ENCODE measurements around the gene DOCK6.

DNA sequence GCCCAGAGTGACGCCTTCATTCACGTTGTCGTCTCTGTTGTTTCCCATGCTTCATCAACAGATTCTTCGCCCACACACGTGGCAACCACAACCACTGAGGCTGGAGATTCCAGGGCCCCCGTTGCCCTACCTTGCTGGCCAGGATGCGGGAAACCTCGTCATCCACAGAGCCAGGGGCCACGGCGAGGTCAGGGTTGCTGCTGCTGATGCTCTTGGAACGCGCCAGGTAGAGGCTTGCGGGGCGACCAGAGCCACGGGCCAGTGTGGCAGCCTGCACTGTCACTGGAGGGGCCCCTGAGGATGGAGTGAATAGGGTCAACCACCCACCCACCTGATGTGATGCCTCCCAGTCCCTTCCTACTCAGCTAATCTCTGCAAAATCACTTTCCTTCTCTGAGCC lies 29.3 kb downstream of the DOCK6 start:
- no peak for TF ChIP-seq TARDBP (CRISPR knock-in tag; IDR thresholded peaks at IDR 0.05)
- TF ChIP-seq, protein P1, sequence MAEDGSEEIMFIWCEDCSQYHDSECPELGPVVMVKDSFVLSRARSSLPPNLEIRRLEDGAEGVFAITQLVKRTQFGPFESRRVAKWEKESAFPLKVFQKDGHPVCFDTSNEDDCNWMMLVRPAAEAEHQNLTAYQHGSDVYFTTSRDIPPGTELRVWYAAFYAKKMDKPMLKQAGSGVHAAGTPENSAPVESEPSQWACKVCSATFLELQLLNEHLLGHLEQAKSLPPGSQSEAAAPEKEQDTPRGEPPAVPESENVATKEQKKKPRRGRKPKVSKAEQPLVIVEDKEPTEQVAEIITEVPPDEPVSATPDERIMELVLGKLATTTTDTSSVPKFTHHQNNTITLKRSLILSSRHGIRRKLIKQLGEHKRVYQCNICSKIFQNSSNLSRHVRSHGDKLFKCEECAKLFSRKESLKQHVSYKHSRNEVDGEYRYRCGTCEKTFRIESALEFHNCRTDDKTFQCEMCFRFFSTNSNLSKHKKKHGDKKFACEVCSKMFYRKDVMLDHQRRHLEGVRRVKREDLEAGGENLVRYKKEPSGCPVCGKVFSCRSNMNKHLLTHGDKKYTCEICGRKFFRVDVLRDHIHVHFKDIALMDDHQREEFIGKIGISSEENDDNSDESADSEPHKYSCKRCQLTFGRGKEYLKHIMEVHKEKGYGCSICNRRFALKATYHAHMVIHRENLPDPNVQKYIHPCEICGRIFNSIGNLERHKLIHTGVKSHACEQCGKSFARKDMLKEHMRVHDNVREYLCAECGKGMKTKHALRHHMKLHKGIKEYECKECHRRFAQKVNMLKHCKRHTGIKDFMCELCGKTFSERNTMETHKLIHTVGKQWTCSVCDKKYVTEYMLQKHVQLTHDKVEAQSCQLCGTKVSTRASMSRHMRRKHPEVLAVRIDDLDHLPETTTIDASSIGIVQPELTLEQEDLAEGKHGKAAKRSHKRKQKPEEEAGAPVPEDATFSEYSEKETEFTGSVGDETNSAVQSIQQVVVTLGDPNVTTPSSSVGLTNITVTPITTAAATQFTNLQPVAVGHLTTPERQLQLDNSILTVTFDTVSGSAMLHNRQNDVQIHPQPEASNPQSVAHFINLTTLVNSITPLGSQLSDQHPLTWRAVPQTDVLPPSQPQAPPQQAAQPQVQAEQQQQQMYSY (CRISPR knock-in tag; IDR thresholded peaks at IDR 0.05), result no peak
- no peak for TF ChIP-seq ZKSCAN5 (CRISPR knock-in tag; IDR thresholded peaks at IDR 0.05)
- TF ChIP-seq ZFP1 (CRISPR knock-in tag; IDR thresholded peaks at IDR 0.05), result no peak
- no peak for TF ChIP-seq CEBPG (CRISPR knock-in tag; IDR thresholded peaks at IDR 0.05)
- TF ChIP-seq ZNF44 (CRISPR knock-in tag; IDR thresholded peaks at IDR 0.05), result no peak
- no peak for TF ChIP-seq YY1 (IDR thresholded peaks at IDR 0.05; ENCODE audit: insufficient read depth, insufficient replicate concordance, low read depth, low read length)
- no peak for TF ChIP-seq ZNF772 (CRISPR knock-in tag; IDR thresholded peaks at IDR 0.05)
- TF ChIP-seq, protein P2, sequence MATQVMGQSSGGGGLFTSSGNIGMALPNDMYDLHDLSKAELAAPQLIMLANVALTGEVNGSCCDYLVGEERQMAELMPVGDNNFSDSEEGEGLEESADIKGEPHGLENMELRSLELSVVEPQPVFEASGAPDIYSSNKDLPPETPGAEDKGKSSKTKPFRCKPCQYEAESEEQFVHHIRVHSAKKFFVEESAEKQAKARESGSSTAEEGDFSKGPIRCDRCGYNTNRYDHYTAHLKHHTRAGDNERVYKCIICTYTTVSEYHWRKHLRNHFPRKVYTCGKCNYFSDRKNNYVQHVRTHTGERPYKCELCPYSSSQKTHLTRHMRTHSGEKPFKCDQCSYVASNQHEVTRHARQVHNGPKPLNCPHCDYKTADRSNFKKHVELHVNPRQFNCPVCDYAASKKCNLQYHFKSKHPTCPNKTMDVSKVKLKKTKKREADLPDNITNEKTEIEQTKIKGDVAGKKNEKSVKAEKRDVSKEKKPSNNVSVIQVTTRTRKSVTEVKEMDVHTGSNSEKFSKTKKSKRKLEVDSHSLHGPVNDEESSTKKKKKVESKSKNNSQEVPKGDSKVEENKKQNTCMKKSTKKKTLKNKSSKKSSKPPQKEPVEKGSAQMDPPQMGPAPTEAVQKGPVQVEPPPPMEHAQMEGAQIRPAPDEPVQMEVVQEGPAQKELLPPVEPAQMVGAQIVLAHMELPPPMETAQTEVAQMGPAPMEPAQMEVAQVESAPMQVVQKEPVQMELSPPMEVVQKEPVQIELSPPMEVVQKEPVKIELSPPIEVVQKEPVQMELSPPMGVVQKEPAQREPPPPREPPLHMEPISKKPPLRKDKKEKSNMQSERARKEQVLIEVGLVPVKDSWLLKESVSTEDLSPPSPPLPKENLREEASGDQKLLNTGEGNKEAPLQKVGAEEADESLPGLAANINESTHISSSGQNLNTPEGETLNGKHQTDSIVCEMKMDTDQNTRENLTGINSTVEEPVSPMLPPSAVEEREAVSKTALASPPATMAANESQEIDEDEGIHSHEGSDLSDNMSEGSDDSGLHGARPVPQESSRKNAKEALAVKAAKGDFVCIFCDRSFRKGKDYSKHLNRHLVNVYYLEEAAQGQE (IDR thresholded peaks at IDR 0.05; ENCODE audit: borderline replicate concordance in 1 of 2, low read depth in 1 of 2, low read length in 2 of 2), result no peak
- no peak for TF ChIP-seq NCOA1 (CRISPR knock-in tag; IDR thresholded peaks at IDR 0.05)
- TF ChIP-seq, protein P3, sequence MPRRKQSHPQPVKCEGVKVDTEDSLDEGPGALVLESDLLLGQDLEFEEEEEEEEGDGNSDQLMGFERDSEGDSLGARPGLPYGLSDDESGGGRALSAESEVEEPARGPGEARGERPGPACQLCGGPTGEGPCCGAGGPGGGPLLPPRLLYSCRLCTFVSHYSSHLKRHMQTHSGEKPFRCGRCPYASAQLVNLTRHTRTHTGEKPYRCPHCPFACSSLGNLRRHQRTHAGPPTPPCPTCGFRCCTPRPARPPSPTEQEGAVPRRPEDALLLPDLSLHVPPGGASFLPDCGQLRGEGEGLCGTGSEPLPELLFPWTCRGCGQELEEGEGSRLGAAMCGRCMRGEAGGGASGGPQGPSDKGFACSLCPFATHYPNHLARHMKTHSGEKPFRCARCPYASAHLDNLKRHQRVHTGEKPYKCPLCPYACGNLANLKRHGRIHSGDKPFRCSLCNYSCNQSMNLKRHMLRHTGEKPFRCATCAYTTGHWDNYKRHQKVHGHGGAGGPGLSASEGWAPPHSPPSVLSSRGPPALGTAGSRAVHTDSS (CRISPR knock-in tag; conservative IDR thresholded peaks at IDR 0.05), result no peak
- no peak for TF ChIP-seq JUN (CRISPR knock-in tag; IDR thresholded peaks at IDR 0.05)
- TF ChIP-seq, protein P4, sequence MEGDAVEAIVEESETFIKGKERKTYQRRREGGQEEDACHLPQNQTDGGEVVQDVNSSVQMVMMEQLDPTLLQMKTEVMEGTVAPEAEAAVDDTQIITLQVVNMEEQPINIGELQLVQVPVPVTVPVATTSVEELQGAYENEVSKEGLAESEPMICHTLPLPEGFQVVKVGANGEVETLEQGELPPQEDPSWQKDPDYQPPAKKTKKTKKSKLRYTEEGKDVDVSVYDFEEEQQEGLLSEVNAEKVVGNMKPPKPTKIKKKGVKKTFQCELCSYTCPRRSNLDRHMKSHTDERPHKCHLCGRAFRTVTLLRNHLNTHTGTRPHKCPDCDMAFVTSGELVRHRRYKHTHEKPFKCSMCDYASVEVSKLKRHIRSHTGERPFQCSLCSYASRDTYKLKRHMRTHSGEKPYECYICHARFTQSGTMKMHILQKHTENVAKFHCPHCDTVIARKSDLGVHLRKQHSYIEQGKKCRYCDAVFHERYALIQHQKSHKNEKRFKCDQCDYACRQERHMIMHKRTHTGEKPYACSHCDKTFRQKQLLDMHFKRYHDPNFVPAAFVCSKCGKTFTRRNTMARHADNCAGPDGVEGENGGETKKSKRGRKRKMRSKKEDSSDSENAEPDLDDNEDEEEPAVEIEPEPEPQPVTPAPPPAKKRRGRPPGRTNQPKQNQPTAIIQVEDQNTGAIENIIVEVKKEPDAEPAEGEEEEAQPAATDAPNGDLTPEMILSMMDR (CRISPR knock-in tag; IDR thresholded peaks at IDR 0.05), result no peak
- TF ChIP-seq, protein P5, sequence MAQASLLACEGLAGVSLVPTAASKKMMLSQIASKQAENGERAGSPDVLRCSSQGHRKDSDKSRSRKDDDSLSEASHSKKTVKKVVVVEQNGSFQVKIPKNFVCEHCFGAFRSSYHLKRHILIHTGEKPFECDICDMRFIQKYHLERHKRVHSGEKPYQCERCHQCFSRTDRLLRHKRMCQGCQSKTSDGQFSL (CRISPR knock-in tag; IDR thresholded peaks at IDR 0.05), result no peak

Data from HepG2 (cell line).